Hippocampal formation (tissue), 2 donors: Measurements from ENCODE around the gene RLN2.
"Not testable (repeated sequence)": the region's sequence is repeated elsewhere in the genome, so short reads cannot be mapped to it uniquely, and the experiment has no call there.

Source experiments
- DNase-seq, 2 donors: peaks; one replicate each; lab custom pipeline; 2025; lab: John Stamatoyannopoulos, UW

Gene RLN2

GRCh38 chr9:5303840-5304795, at the start of gene RLN2:
Gene RLN2 (minus strand): TSS chr9:5304716. CDS start chr9:5304580, 136 bp downstream.
- not testable (repeated sequence) for DNase-seq

GRCh38 chr9:5354184-5354583, 49.7 kb upstream of the RLN2 start:
- DNase-seq, result no peak

- no peak for DNase-seq
Measured at GRCh38 chr9:5352637-5353248, 48.2 kb upstream of the RLN2 start.

GRCh38 chr9:5338992-5339981, 34.8 kb upstream of the RLN2 start, which contains the start of gene RLN1:
Gene RLN1 (minus strand): TSS chr9:5339876. CDS start chr9:5339746, 130 bp downstream.
- not testable (repeated sequence) for DNase-seq

GRCh38 chr9:5336688-5337087, 32.2 kb upstream of the RLN2 start:
- DNase-seq, result no peak

GRCh38 chr9:5331276-5331675, 26.8 kb upstream of the RLN2 start:
- not testable (repeated sequence) for DNase-seq

- DNase-seq, result no peak
Measured at GRCh38 chr9:5326893-5327548, 22.5 kb upstream of the RLN2 start.

GRCh38 chr9:5326187-5326586, 21.7 kb upstream of the RLN2 start:
- DNase-seq, result no peak

GRCh38 chr9:5321601-5322000, 17.1 kb upstream of the RLN2 start:
- DNase-seq, result not testable (repeated sequence)

GRCh38 chr9:5321058-5321457, 16.5 kb upstream of the RLN2 start:
- no peak for DNase-seq

- DNase-seq, result not testable (repeated sequence)
Measured at GRCh38 chr9:5316406-5316805, 11.9 kb upstream of the RLN2 start.

GRCh38 chr9:5315187-5315923, 10.8 kb upstream of the RLN2 start:
- DNase-seq, result no peak

- DNase-seq, result no peak
Measured at GRCh38 chr9:5310851-5311250, 6.3 kb upstream of the RLN2 start.

- DNase-seq, result no peak
Measured at GRCh38 chr9:5305741-5306140, 1.2 kb upstream of the RLN2 start.

- no peak for DNase-seq
Measured at GRCh38 chr9:5301544-5301943, 3.0 kb downstream of the RLN2 start.

- no peak for DNase-seq
Measured at GRCh38 chr9:5292141-5292540, 12.4 kb downstream of the RLN2 start.

GRCh38 chr9:5288591-5288990, 15.9 kb downstream of the RLN2 start:
- no peak for DNase-seq

GRCh38 chr9:5286262-5286661, 18.3 kb downstream of the RLN2 start:
- DNase-seq, result no peak

- DNase-seq, result no peak
Measured at GRCh38 chr9:5278486-5278885, 26.0 kb downstream of the RLN2 start.

GRCh38 chr9:5274770-5275169, 29.7 kb downstream of the RLN2 start:
- DNase-seq, result no peak
